MCF 10A (cell line): Measurements from ENCODE around the gene METAP1D. TPM values are rescaled to one million over a fixed set of nuclear protein-coding genes. Genes with fewer than 3 reads are reported as not detected.

Experiments
- BruUV-seq: library from RNA; stranded (reverse); fragments of 400-500 nt; replicated peaks from 2 replicates; lab custom pipeline; 2021; lab: Mats Ljungman, UMichigan
- CTCF ChIA-PET: fragments of 300-600 bp; sonication (Branson Sonifier 250); formaldehyde crosslinking; extraction: SDS; loops from one replicate; lab custom pipeline; 2021; ENCODE audit warnings: antibody characterized with exemption, inconsistent platforms; lab: Yijun Ruan, JAX
- POLR2A ChIA-PET: fragments of 300-600, 350-650 bp; sonication (Branson Sonifier 250); formaldehyde crosslinking; extraction: SDS; loops from one replicate; lab custom pipeline; 2020; ENCODE audit warnings: antibody characterized with exemption, inconsistent platforms; lab: Yijun Ruan, JAX
- DNase-seq: peaks from one replicate; pipeline ENCODE4 v3.0.0-alpha.2; 2018; ENCODE audit not compliant: unreplicated experiment
- H3K27ac Mint-ChIP-seq: one replicate; pipeline ENCODE4 v1.8.0; 2022; ENCODE audit warnings: mild to moderate bottlenecking, low read depth, mixed read lengths; ENCODE audit not compliant: unreplicated experiment
- H3K27me3 Mint-ChIP-seq: one replicate; pipeline ENCODE4 v1.8.0; 2022; ENCODE audit warnings: mixed read lengths; ENCODE audit not compliant: insufficient read depth, unreplicated experiment
- H3K36me3 Mint-ChIP-seq: one replicate; pipeline ENCODE4 v1.8.0; 2022; ENCODE audit warnings: mild to moderate bottlenecking, moderate library complexity, mixed read lengths; ENCODE audit not compliant: insufficient read depth, unreplicated experiment
- H3K4me1 Mint-ChIP-seq: one replicate; pipeline ENCODE4 v1.8.0; 2022; ENCODE audit warnings: mixed read lengths; ENCODE audit not compliant: insufficient read depth, unreplicated experiment
- H3K4me3 Mint-ChIP-seq: one replicate; pipeline ENCODE4 v1.8.0; 2022; ENCODE audit warnings: mild to moderate bottlenecking, moderate library complexity, mixed read lengths; ENCODE audit not compliant: unreplicated experiment
- H3K9me3 Mint-ChIP-seq: one replicate; pipeline ENCODE4 v1.8.0; 2022; ENCODE audit warnings: mixed read lengths; ENCODE audit not compliant: unreplicated experiment
- intact Hi-C: fragments of 100-400 bp; cut with micrococcal nuclease; formaldehyde crosslinking; loops from 2 replicates; pipeline ENCODE4 v1.14.1; 2022
- total RNA-seq: library from RNA; stranded (reverse); gene quantifications from 2 replicates; pipeline ENCODE4 v1.2.3, GENCODE V29; 2022
- TF ChIP-seq, protein P1 (sequence below): fragments of 200-600 bp; IDR thresholded peaks from one replicate; pipeline ENCODE4 v1.8.0; 2022; ENCODE audit warnings: antibody characterized with exemption, mild to moderate bottlenecking; ENCODE audit not compliant: unreplicated experiment

METAP1D gene
- total RNA-seq, 1 experiment from 2014 or later = 9.3 TPM

DNA sequence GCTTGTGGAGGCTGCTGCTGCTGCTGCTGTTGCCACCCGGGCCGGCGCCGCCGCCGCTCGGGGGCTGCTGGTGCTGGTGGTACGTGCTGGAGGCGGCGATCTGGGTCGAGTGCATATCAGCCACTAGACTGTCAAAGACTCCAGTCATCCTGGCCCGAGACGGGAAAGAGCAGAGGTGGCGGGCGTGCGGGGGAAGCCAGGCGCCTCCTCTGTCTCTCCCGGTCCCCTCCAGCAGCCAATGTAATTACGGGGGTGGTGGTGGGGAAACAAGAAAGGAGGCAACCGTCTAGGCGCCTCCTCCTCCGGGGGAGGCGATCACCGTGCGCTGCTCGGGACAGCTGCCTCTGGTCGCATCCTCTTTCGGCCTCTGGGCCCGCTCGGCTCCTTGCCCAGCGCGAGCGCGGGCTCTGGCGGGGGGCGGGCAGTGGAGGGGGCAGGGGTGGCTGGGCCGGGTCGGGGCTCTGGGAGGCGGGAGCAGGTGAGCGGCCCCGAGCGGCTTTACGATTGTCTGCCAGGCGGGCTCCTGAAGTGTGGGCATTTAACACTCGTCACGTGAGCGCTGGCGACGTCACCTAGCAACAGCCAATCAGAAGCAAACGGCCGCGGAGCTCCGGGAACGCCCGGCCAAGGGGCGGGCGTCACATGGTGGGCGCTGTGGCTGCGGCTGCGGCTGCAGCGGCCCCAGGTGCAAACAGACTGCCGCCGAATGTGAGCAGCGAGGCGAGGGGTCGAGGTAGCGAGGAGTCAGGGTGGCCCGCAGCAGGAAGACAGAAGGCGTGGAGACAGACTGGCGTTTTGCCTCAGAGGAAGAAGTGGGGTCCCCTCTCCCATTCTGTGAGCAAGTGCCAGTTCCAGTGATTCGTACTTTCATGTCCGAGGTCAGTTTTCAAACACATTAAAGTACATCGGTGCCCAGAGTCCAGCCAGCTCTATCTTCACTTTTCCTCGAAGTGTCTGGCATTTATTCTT, 102.9 kb downstream of the METAP1D start, which contains the start of gene DLX2:
TSS of gene DLX2 (minus strand) at position 510 of the 969 bp plus-strand sequence. CDS start at position 148, 362 bp downstream.
- Mint-ChIP-seq H3K27me3 (no peaks in the 10 kb centered on the region), H3K4me3 (peak within 1 kb of the TSS; percentile 92), H3K4me1 (peaks cover 13% of the 10 kb centered on the region), H3K27ac (peak within 1 kb of the TSS; percentile 88), H3K36me3 (no peaks in the 10 kb centered on the region), H3K9me3 (no peaks in the 10 kb centered on the region)
- peak; percentile 90 for DNase-seq
- BruUV-seq = no TSS peak
- TF ChIP-seq, protein P1, sequence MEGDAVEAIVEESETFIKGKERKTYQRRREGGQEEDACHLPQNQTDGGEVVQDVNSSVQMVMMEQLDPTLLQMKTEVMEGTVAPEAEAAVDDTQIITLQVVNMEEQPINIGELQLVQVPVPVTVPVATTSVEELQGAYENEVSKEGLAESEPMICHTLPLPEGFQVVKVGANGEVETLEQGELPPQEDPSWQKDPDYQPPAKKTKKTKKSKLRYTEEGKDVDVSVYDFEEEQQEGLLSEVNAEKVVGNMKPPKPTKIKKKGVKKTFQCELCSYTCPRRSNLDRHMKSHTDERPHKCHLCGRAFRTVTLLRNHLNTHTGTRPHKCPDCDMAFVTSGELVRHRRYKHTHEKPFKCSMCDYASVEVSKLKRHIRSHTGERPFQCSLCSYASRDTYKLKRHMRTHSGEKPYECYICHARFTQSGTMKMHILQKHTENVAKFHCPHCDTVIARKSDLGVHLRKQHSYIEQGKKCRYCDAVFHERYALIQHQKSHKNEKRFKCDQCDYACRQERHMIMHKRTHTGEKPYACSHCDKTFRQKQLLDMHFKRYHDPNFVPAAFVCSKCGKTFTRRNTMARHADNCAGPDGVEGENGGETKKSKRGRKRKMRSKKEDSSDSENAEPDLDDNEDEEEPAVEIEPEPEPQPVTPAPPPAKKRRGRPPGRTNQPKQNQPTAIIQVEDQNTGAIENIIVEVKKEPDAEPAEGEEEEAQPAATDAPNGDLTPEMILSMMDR = no peak
- POLR2A ChIA-PET = interaction anchor here (0.6 to 4.1 kb wide), 28 partner anchors 11 to 543 kb away, joined by 3 to 35 read pairs (median 4); partner anchors contain the start of genes DLX1, DYNC1I2, HAT1 and METAP1D
- CTCF ChIA-PET = interaction anchor here (0.6 to 4.6 kb wide), 26 partner anchors 11 to 529 kb away, joined by 3 to 36 read pairs (median 3); no protein-coding TSS in a partner anchor
- intact Hi-C loops = loop anchor here (1.0 to 10.0 kb wide), 11 partner anchors 25 to 528 kb away; partner anchors contain the start of genes METAP1D and SLC25A12

DNA sequence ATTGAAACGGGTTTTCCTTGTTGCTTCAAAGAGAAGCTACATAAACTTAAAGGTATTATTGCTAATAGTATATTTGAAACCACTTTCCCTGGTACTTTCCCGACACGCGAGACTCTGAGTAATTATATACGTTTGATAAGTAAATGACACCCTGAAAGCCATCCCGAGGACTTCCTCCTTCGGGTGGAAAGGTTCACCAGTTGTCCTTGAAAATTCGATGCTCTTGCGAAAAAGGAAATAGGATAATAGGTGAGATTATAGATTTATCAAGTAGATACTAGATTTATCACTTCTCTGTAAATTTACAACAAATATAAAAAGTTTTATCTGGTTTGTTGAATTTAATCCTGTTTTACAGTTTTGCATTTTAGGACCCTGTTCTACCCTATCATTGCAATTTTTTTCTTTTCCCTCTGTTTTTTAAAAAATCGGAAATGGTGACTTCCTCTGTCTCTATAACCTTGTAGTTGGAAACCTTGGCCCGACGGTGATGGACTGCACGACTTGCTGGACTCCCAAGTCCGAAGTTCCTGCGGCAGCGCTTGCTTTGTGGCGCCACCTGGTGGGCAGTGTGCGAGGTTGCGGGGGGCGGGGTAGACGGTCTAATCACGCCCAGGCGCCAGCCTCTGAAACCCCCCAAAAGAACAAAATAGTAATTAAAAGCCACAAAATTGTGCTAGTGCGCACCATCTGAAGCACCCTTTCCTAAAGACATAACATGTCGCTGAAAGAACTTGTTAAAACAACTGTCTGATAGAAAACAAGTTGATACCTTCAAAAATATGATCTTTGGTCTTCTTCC, 103.9 kb downstream of the METAP1D start:
- DNase-seq = peak; percentile 89
- intact Hi-C loops = loop anchor here (1.0 to 10.0 kb wide), 10 partner anchors 24 to 529 kb away; partner anchors contain the start of genes METAP1D and SLC25A12

DNA sequence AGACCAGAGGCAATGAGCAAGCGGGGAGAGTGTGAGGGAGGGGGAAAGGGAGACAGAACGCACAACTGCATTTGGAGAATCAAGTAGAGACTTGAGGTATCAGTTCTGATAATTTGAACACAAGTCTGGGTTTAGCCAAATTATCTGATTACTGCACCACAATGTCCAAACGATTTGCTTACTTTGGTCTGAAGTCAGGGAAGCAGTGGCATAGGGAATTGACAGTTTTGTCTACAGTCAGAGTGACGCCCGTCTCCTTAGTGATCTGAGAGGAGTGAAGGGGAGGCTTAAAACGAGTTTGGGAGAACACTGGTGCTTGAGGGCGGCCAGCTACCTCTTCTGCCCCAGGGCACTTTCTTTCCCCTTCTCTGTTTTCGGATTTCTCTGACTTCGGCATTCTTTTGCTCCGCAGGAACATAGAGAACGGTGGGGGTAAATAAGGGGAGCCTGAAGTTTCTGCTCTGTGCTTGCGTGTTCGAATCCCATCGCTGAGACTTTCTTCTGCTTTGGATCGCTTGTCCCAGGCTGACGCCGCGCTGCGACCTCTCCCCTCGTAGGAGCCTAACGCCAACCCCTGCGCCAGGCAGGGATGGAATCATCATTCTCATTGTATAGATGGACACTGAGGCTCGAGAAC, 105.8 kb downstream of the METAP1D start:
- H3K27me3 Mint-ChIP-seq = no peaks in the 10 kb centered on the region
- POLR2A ChIA-PET = interaction anchor here (0.7 to 4.1 kb wide), 3 partner anchors 10 to 183 kb away, joined by 3 to 35 read pairs (median 5); partner anchors contain the start of gene HAT1
- DNase-seq = no peak
- no peak overlapping the region for H3K27ac Mint-ChIP-seq
- H3K36me3 Mint-ChIP-seq = no peaks in the 10 kb centered on the region
- intact Hi-C loops = loop anchor here (10.0 kb wide), 1 partner anchor 211 kb away; the partner anchor contains the start of gene SLC25A12
- TF ChIP-seq, protein P1 = no peak
- BruUV-seq = no TSS peak
- CTCF ChIA-PET = interaction anchor here (0.7 to 4.6 kb wide), 9 partner anchors 8 to 533 kb away, joined by 3 to 36 read pairs (median 5); partner anchors contain the start of gene HAT1
- no peak overlapping the region for H3K4me3 Mint-ChIP-seq
- peaks cover 7% of the 10 kb centered on the region for H3K4me1 Mint-ChIP-seq
- no peaks in the 10 kb centered on the region for H3K9me3 Mint-ChIP-seq

More for the DNA sequence above, 103.9 kb downstream of the METAP1D start:
- peak overlapping the region; percentile 92 for H3K4me3 Mint-ChIP-seq
- H3K27me3 Mint-ChIP-seq = no peaks in the 10 kb centered on the region
- peak overlapping the region; percentile 41 for H3K27ac Mint-ChIP-seq
- H3K4me1 Mint-ChIP-seq = peaks cover 9% of the 10 kb centered on the region
- CTCF ChIA-PET = interaction anchor here (0.5 to 4.6 kb wide), 27 partner anchors 10 to 530 kb away, joined by 3 to 36 read pairs (median 3); no protein-coding TSS in a partner anchor
- BruUV-seq = no TSS peak
- H3K9me3 Mint-ChIP-seq = no peaks in the 10 kb centered on the region
- H3K36me3 Mint-ChIP-seq = no peaks in the 10 kb centered on the region
- POLR2A ChIA-PET = interaction anchor here (0.6 to 4.1 kb wide), 22 partner anchors 10 to 544 kb away, joined by 3 to 35 read pairs (median 4); partner anchors contain the start of genes DLX1, DYNC1I2, HAT1 and METAP1D
- TF ChIP-seq, protein P1 = peak; percentile 93
